HG03045 (cell line): ENCODE data around the gene CRYL1.
"Not testable (repeated sequence)": the region's sequence is repeated elsewhere in the genome, so short reads cannot be mapped to it uniquely, and the experiment has no call there.

ENCODE experiments used
- ATAC-seq: cut with Tn5 transposase; IDR thresholded peaks from one replicate; pipeline ENCODE4 v1.9.1; 2021; ENCODE audit warnings: mild to moderate bottlenecking, moderate library complexity; ENCODE audit not compliant: unreplicated experiment

CRYL1 gene

GRCh38 chr13:20461481-20461859 lies 64.2 kb downstream of the CRYL1 start:
- no peak for ATAC-seq

GRCh38 chr13:20460761-20461160 lies 64.9 kb downstream of the CRYL1 start:
- no peak for ATAC-seq

DNA sequence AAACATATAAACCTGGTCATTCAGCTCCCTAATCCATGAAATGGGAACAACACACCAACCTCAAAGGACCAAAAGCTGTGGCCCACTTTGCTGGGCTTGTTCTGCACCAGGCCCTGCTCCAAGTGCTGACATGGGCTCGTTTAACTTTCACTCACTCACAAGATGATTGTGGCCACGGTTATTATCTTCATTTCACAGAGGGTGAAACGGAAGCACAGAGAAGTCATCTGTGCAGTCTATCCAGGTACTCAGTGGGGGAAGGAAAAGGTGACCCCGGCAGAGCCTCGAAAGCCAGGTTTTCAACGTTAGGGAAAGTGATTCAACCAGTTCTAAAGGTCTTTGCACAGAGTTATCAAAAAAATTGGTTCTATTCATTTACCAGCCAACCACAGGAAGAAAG lies 68.0 kb downstream of the CRYL1 start:
- no peak for ATAC-seq

DNA sequence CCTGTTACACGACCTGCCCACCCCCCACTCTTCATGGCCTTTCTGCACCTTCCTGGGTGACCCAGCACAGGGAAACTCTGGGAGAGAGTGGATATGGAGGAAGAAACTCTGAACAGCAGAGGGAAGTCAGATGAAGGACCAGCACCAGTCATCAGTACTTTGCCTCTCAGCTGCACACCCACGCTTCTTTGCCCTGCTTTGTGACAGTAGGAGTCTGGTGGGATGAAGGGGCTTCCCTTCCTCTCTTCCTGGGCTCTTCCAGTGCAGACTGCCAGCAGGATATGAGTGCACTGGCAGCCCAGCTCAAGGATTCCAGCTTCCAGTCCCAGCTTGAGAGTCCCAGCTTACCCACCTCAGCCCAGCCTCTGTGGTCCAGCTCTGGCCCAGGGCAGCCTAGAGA lies 68.9 kb downstream of the CRYL1 start:
- no peak for ATAC-seq

DNA sequence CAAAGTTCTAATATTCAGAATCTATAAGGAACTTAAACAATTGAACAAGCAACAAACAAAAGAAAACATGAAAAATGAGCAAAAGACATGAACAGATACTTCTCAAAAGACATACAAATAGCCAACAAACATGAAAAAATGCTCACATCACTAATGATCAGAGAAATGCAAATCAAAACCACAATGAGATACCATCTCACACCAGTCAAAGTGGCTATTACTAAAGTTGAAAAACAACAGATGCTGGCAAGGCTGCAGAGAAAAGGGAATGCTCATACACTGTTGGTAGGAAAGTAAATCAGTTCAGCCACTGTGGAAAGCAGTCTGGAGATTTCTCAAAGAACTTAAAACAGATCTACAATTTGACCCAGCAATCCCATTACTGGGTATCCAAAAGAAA lies 74.3 kb downstream of the CRYL1 start:
- ATAC-seq: no peak

DNA sequence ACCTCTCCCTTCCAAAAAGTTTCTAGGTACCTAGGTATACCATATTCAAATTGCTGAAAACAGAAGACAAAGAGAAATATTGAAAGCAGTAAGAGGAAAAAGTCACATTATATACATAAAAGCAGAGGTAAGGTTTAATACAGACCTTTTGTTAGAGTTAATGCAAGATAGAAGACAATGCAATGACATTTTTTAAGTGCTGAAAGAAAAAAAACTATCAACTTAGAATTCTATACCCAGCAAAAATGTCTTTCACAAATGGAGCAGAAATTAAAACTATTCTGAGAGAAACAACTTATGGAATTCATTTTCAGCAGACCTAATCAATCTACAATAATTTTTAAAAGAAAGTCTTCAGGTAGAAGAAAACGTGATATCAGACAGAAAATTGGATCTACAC lies 77.2 kb downstream of the CRYL1 start:
- no peak for ATAC-seq

DNA sequence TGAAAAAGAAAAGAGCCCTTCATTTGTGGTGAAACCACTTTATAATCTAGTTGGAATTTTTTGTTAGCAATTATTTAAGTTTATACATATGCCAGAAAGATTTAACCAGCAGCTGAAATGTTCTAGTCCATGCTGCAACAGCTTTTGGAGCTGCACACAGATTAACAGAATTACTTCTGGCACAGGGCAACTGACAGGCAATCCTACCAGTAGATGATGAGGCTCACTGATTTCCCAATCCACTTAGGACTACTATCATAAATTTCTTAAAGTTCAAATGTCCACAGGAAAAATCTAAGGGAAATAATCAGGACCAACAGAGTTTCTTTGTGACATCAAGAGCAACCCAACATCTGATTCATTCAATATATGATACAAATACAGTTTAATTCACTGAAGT lies 78.8 kb downstream of the CRYL1 start:
- no peak for ATAC-seq

GRCh38 chr13:20446405-20446804 lies 79.3 kb downstream of the CRYL1 start:
- ATAC-seq: no peak

DNA sequence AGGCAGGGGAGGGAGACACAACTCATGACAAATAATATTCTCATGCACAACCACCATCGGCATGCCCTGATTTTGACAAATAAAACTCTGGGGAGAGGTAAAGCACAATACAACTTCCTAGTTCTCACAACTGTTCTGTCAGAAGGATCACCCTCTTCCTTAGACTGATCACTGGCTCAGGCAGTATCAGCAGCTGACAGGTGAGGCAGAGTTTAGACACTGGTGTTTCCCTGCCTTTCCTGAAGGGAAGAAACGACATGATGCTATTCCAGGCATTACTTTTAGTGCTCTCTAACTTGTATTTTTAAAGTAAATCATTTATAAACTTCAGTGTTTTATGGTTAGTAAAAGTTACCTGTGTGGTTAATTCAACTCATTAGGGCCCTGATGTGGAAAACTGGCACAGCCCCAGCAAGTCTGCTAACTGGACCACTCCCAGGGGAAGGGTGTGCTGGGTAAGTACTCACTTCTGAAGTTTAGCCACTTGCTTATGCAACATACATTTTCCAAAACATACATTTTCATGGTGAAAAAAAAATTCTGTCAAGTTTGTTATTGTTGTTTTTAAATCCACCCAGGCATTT lies 82.8 kb downstream of the CRYL1 start:
- no peak for ATAC-seq

DNA sequence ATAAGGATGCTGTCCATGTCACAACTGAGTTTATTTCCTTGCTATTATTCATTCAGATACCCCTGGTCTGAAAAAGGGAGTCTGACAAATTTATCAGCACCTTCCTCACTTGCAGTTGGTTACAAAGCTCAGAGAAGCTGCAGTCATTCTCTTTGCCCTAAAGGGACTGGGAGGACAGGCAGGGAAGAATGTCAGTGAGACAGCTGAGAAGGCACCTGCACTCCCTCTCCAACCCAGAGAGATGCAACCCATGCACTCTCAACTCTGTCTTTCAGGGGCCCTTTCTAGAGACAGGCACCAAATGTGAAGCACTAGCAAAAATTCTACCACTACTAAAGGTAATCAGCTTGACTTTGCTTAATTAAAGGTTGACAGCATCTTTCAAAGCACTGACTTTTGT lies 83.3 kb downstream of the CRYL1 start:
- ATAC-seq: no peak

DNA sequence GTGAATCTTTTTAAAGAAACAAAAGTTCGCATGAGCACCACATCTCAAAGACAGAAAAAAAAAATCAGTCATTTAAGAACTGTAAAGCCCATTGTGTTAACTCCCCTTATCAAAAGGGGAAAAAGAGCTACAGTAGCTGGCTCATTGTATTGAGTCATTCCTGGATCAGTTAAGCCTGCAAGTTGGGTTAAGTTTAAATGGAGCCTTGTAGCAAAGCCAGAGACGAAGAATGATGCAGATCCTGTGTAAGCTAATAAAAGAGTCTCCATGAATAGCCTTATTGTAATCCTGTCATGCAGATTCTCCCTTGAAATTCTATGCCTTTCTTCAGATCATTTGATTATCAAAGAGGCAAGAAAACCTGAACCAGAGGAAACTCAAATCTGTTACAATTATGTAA lies 83.8 kb downstream of the CRYL1 start:
- ATAC-seq: no peak

DNA sequence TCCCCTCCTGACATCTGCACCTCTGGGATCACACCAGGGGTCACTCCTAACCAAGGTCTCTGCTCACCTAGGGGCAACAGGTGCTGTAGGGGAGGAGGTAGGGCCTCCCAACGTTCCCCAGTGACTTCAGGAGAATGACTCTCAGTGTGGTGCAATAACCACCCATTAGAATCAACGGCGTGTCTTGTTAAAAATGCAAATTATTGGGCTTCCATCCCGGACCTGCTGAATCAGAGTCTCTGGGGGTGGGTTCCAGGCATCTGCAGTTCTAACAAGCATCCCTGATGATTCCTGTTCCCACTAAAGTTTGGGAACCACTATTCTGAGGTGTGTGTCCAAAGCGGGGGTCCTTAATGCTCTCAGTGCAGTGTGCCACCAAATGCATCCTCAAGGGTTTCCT lies 84.6 kb downstream of the CRYL1 start:
- no peak for ATAC-seq

- no peak for ATAC-seq
These were observed 86.4 kb downstream of the CRYL1 start for GRCh38 chr13:20439261-20439660.

DNA sequence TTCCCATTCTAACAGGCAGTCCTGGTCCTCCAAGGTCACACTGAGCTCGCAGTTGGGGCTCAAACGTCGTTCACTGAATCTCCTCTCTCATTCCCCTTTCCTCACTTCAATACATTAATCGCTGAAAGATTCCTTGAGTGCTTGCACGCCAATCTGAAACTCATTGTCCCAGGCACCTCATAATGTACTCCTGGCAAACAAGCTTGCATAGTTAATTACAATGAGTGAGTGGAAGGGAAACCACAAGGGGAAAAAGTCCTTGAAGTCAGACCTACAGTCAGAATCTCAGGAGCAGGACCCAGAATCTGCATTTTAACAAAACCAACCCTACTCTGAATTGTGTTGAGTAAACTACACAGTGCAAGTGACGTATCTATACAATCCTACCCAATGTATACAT lies 86.9 kb downstream of the CRYL1 start:
- ATAC-seq: no peak

- no peak for ATAC-seq
These were observed 89.2 kb downstream of the CRYL1 start for GRCh38 chr13:20436505-20436904.

DNA sequence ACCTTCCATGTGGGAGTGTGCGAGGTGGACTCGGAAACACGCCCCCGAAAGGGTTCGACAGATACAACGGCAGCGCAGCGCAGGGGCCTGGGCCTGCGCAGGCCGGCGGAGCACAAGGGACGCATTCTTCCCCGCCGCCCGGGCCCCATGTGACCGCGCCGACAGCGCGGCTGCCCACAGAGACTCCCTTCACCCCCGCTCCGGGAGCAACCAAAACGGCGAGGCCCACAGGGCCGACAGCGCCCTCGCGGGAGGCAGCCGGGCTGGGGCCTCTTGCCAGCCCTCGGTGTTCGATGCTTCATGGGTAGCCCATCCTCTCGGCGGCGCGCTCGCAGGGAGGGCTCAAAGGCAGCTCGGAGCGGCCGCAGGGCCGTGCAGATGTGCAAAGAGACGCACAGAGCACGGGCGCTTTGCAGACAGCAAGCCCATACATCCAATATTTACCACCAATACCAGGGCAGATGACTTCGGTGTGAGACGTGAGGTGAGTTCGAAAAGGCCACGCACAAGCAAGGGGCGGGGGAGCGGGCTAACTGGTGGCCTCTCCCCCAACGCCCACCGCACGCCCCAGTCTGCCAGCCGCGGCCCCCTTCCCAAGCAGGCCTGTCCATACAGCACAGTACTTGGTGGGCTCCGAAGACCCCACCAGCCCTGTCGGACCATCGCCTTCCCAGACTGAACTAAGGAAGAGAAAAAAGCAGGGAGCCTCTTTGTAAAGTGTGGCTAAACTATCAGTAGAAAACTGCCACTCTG lies 89.9 kb downstream of the CRYL1 start:
- ATAC-seq: no peak

DNA sequence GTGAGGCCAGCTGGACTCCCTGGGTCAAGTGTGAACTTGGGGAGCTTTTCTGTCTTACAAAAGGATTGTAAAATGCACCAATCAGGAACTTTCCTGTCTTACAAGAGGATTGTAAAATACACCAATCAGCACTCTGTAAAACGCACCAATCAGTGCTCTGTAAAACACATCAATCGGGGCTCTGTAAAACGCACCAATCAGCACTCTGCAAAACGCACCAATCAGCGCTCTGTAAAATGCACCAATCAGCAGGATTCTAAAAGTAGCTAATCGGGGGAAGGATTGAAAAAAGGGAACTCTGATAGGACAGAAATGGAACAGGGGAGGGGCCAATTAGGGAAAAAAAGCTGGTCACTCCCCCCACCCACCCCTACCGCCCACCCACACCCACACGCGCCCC lies 91.4 kb downstream of the CRYL1 start:
- not testable (repeated sequence) for ATAC-seq

DNA sequence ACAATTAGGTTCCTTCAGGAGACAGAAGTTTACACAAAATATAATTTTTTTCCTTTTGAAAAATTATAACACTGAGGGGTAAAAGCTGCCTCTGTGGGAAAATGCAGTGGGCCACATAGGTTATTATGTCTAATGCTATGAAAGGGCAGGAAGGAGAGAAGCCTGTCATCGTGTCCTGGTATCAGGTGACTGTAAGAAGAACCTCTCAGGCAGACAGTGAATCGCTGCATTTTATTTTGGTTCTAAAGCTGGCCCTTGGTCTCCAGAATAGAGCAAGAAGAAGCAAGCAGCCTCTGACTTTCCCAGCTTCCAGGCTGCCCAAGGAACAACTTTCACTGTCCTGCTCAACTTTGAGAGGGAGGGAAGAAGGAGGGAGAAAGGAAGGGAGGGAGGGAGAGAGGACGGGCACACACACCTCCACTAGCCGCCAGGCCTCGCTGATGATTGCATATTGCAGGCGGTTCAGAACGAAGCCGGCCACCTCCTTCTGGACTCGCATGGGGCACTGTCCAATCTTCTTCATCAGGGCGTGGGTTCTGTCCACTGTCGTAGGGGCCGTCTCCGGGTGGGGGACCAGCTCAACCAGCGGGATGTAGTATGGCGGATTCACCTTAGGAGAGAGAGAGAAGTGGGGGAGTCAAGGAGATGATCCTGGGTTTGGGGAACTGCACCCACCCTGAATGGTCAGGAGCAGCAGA lies 93.8 kb downstream of the CRYL1 start:
- ATAC-seq: no peak

DNA sequence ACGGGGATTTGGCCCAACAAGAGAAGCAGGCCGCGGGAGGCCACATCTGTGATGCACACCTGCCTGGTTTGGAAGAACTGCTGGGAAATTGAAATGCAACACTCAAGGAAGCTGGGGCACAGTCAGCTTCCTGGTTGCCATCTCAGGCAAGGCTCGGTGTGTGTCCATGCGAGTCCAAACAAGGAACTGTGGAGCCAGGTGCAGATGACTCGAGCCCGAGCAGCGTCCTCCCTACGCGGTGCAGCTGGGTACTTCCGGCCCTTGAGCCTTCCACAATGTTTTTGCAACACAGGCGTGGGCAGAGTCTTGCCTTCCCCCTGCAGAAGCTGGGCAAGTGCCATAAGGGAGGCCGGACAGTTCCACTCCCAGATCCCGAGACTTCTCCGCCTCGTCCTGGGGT lies 94.6 kb downstream of the CRYL1 start:
- ATAC-seq: no peak

DNA sequence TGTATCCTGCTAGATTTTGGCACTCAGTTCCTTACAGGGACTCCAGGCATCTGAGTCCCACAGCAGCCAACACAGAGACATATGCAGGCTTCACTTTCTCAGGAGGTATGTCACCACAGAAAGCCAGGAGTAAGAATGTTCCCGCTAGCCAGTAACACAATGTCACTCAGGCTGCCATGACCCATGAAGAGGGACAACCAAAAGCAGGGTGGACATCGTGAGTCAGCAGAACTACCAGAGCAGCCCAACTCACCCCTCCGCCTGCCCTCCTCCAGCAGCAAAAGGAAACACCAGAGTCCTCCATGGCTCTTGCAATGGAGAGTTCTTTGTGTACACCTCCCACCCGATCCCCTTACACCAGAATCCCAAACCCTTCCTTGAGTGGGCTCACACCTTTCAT lies 95.4 kb downstream of the CRYL1 start:
- ATAC-seq: no peak

GRCh38 chr13:20429682-20430081 lies 96.0 kb downstream of the CRYL1 start:
- ATAC-seq: no peak
